HuH-7.5 (cell line): ENCODE measurements around the gene PTPRCAP.
"Not testable (repeated sequence)": the region's sequence is repeated elsewhere in the genome, so short reads cannot be mapped to it uniquely, and the experiment has no call there.

ENCODE experiments used
- DNase-seq: peaks from one replicate; pipeline ENCODE4 v3.0.0; 2011; ENCODE audit warnings: low spot score

Gene PTPRCAP

DNA sequence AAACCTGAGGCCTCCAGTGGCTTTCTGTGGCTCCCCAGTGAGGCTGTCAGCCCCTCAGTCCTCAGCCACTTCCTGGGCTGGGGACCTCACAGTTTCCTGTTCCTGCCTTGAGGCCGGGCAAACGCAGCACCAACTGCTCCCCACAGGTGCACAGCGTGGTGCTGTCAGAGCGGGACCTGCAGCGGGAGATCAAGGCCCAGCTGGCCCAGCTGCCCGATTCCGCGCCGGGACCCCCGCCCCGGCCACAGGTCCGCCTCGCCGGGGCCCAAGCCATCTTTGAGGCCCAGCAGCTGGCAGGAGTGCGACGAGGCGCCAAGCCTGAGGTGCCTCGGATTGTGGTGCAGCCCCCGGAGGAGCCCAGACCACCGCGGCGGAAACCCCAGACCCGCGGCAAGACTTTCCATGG is 28.2 kb downstream of the PTPRCAP start:
- DNase-seq = no peak

DNA sequence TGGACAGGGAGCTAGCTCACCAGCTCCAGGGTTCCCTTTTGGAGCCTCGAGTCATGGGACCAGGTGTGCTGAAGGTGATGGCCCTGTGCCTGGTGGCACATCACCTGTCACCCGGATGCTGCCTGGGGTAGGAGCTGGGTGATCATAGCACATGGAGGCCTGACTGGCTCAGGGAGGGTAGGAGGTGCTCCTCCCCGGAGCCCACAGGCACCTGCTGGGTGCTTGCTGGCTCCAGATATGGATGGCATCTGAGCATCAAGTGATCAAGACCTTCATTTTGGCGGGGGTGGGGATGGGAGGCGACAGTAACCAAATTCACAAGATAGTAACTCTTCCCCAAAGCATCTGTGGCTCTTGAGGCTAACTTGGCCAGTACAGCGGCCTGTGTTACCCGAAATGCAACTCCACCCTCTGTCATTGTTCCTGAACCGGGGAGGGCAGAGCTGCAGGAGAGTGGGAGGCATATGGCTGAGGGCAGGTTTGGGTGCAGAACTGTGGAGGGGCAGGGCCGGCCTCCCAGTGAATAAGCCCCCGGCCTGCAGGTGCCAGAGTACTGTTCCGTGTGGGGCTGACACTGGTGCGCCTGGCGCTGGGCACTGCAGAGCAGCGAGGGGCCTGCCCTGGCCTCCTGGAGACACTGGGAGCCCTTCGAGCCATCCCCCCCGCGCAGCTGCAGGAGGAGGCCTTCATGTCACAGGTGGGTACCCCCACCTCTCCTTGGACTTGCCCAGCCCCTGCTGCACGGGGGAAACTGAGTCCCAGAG is 28.9 kb downstream of the PTPRCAP start:
- peak; percentile 69 for DNase-seq

DNA sequence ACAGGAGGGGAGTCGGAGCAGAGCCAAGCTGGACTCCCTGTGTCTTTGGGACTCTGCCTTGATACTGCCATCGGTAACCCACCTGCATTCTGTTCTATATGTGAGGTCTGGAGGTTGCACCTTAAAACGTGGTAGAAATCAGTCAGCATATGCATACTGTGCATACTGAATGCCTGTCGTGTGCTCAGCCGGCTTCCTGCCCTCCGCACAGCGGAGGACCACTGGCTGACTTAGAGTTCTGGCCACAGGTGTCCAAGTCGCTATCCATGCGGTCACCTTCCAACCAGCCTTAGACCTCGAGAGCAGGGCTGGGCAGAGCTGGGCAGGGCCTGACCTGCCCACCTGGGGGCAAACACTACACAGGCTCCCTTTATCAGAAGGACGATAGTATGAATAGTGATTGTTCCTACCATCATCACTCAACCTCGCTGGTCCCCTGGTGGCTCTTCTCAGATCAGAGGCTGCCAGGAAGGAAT is 29.8 kb downstream of the PTPRCAP start:
- DNase-seq = no peak

DNA sequence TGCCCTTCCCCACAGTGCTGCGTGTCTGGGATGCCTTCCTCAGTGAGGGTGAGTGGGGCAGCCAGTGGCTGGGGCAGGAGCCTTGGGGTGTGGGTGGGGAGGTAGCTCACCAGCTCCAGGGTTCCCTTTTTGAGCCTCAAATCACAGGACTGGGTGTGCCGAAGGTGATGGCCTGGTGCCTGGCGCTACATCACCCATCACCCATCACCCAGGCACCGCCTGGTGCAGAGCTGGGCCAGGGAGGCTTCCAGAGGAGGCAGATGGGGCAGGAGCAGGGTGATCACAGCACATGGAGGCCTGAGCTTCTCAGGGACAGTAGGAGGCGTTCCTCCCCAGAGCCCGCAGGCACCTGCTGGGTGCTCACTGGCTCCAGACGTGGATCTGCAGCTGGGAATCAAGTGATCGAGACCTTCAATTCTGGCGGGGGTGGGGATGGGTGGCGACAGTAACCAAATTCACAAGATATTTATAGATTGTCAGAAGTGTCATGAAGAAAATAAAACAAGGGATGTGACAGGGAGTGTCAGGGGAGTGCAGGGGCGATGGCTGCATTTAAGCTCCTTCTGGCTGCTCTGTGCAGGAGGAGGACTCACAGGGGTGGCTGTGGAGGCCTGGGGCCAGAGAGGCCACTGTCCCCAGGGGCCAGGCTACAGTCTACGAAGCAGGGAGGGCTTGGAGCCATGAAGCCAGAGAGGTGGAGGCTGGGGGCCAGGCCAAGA is 30.4 kb downstream of the PTPRCAP start:
- peak; percentile 94 for DNase-seq

DNA sequence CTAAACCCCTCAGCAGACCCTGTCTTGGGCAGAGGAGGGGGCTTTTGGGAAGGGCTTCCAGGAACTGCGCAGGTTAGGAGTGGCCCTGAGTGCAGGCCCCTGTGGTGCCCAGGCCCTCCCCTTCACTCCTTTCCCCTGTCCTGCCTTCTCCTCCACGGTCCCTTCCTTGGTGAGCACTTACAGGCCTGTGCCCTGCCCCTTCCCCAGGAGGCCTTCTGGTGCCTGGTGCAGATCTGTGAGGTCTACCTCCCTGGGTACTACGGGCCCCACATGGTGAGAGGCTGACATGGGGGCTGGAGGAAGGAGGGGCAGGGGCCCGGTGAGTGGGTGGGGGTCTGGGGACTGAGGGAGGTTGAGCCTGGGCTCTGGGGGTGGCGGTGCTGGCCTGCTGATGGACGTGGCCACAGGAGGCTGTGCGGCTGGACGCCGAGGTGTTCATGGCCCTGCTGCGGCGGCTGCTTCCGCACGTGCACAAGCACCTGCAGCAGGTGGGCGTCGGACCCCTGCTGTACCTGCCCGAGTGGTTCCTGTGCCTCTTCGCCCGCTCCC is 31.0 kb downstream of the PTPRCAP start:
- no peak for DNase-seq

DNA sequence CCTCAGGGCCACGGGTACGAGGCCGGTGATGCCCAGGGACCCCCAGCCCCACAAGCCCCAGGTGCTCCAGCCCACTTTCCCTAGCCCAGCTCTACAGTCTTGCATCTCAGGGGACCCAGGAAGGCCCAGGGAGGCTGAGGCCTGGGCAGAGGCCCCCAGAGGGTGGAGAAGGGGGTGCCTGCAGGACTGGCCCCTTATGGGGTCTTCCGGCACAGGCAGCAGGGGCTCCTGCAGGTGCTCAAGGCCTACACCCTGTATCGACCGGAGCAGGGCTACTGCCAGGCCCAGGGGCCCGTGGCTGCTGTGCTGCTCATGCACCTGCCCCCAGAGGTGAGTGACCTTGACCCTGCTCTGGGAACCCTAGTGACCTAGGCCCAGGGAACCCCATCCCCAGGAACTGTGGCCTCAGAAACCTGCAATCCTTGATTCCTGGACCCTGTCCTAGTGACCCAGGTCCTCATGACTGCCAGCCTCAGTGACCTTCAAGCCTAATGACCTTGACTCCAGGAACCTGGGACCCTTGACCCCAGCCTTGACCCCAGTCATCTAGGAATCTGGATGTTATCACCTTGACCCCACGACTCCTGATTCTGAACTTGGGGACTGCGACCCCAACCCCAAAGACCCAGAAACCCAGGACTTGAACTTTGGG is 31.7 kb downstream of the PTPRCAP start:
- DNase-seq = no peak

DNA sequence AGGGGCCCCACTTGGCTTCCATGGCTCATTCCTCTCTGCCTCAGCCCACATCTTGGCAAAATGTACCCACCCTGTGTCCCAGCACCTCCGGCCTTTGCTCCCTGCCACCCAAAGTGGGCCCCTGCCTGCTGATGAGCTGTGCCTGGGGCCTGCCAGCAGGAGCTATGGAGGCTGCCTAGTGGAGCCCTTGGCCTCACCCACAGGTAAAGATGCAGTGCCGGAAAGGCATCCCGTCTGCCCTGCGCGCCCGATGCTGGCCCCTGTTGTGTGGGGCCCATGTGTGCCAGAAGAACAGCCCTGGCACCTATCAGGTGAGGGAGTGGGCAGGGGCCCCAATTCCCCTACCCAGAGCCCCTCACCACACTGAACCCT is 32.3 kb downstream of the PTPRCAP start:
- DNase-seq = no peak

DNA sequence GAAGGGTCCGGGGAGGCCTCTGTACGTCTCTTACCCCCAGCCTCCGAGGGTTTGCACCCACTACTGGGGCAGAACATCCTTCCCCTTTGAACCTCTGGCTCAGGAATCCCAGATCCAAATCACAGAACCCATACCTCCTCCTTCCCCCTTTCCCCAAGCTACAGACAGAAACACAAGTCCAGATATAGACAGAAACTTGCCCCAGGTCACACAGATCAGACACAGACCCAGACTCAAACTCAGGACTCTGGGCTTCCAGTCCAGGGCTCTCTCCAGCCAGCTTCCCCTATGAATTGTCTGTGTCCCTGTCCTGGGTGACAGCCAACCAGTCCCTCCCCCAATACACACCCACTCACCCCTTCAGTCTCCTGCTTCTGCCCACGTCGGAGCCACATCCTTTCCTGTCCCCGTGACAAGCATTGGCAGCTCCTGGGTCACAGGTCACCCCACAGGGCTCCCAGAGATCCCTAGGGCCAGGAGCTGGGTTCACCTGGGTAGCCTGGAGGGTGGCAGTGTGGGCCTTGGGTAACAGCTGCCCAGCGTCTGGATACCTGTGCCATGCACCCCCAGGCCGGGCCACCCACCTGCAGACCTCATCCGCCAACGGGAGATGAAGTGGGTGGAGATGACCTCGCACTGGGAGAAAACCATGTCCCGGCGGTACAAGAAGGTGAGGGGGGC is 32.8 kb downstream of the PTPRCAP start:
- peak; percentile 61 for DNase-seq

DNA sequence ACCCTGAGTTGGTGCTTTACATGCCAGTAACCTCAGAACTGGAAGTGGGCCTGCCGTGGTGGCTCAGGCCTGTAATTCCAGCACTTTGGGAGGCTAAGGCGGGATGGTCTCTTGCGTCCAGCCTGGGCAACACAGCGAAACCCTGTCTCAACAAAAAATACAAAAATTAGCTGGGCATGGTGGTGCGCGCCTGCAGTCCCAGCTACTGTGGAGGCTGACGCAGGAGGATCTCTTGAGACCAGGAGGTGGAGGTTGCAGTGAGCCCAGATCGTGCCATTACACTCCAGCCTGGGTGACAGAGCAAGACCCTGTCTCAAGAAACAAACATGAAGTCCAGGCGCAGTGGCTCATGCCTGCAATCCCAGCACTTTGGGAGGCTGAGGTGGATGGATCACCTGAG is 34.4 kb downstream of the PTPRCAP start:
- DNase-seq = not testable (repeated sequence)

DNA sequence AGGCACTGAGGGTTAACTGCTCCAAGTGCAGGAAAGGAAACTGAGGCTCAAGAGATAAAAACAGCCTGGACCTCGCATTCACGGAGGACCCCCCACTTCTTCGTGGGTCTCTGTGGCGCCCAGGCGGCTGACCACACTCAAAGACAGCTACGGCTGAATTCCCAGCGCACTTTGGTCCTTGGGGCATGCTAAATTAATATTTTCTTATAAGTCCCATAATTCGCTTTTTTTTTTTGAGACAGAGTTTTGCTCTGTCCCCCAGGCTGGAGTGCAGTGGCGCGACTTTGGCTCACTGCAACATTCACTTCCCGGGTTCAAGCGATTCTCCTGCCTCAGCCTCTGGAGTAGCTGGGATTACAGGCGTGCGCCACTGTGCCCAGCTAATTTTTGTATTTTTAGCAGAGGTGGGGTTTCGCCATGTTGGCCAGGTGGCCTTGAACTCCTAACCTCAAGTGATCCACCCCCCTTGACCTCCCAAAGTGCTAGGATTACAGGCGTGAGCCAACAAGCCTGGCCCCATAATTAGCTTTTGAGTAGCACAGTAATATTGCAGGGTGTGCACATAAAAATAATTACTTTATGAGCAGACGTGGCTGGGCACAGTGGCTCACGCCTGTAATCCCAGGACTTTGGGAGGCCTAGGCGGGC is 35.2 kb downstream of the PTPRCAP start:
- DNase-seq = not testable (repeated sequence)

DNA sequence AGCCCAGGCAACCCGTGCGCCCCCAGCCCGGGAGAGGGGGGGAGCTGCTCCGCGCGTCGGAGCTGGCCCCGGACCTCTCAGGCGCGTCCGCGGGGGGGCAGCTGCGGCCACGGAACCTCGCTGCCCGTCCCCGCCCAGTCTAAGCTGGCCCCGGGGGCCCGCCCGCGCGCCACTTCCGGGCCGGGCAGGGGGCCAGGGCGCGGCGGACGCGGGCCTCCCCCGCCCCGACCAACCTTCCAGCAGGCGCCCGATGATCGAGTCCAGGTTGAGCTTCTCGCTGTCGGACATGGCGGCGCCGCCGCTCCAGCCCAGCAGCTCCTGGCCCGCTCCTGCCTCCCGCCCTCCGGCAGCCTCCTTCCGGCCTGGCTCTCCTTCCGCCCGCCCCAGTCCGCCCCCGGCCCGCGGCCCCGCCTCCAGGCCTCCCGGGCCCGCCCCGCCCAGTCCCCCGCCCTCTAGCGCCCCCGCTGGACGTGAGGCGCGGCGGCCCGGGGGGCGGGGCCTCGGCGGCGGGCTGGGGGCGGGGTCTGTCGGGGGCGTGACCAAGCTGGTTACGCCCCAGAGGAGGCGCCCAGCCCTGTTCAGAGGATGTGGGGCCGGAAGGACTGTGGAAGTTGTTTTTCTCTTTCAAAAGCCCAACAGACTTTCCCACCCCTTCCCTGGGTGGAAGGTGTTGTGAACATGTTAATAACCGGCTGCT is 35.8 kb downstream of the PTPRCAP start, which contains the start of gene PPP1CA:
PPP1CA (minus strand) TSS at position 364 of the 697 bp plus-strand sequence; CDS start at position 288, 76 bp downstream.
- peak; percentile 100 for DNase-seq

DNA sequence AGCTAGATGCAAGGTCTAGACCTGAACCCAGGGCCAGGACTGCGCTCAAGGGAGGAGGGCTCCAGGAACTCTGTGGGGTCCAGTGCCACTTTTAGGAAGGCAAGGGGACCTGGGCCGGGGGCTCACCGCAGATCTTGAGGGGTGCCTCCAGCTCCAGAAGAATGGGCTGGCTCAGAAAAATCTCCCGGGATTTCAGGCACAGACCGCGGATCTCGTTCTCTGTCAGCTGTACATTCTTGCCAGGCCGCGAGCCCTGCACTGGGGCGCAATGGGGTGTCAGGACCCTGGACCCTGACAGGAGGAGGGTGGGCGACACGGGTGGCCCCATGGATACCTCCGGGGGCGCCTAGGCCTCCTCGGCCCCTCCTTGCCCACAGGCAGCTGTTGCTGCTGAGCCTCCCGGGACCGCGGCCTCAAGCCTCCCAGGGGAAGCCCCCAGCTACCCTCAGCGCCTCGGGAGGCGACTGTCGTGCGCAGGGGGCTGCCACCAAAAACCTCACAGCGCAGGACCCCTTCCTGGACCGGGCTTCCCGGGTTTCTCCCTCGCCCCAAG is 36.5 kb downstream of the PTPRCAP start:
- DNase-seq = no peak

DNA sequence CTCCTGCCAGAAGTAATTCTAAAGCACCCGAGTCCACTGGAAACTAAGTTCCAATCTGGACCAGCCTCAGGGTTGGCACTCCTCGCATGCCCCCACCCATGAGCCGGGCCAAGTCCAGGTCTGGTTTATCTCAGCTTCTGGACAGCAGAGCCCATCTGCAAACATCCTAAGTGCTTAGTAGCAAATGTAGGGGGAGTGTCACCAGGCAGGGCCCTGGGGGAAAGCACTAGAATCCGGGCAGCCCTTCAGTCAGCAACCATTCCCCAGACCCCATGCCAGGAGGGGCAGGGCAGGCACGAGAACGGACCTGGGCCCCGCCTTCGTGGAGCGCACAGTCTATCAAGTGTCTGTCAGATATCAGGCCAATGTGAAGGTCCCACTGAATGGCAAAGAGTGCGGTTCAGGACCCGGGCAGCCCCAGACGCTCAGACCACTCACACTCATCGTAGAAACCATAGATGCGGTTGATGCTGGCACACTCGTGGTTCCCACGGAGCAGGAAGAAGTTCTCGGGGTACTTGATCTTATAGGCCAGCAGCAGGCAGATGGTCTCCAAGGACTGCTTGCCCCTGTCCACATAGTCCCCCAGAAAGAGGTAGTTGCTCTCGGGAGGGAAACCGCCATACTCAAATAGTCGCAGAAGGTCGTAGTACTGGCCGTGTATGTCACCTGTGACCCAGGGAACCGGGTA is 37.1 kb downstream of the PTPRCAP start:
- no peak for DNase-seq

DNA sequence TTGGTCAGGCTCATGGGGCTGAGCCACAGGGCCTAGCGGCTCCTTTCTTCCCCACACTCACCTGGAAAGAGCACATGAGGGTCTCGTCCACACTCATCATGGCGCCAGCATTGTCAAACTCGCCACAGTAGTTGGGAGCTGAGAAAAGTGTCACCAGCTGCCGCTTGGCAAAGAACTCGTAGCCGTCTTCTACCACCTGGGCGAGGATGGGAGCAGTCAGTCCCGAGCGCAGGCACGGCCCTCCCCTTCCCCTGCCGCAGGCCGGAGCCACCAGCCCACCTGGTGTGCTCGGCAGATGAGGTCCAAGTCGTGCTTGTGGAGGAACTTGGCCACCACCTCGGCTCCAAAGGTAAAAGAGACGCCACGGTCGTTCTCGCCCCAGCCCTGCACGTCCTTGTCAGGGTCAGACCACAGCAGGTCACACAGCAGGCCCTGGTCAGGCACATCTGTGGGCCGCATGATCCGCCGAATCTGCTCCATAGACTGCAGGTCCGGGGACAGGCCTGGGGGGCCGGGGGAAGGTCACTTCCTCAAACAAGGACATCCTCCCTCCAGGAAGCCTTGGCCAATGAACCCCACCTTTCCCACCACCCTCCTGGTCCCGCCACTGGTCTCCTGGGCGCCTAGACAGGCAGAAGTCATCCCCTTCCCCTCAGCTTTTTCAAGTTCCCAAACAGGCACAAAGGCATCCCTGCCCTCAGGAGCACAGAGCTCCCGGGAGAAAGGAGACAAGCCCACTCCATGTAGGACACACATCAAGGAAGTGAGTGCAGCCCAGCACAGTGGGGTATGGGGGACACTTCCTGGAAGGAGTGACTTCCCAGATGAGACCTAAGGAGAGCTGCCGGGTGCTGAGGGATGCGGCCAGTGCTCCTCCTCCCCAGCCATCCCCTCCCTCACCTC is 38.6 kb downstream of the PTPRCAP start:
- no peak for DNase-seq

DNA sequence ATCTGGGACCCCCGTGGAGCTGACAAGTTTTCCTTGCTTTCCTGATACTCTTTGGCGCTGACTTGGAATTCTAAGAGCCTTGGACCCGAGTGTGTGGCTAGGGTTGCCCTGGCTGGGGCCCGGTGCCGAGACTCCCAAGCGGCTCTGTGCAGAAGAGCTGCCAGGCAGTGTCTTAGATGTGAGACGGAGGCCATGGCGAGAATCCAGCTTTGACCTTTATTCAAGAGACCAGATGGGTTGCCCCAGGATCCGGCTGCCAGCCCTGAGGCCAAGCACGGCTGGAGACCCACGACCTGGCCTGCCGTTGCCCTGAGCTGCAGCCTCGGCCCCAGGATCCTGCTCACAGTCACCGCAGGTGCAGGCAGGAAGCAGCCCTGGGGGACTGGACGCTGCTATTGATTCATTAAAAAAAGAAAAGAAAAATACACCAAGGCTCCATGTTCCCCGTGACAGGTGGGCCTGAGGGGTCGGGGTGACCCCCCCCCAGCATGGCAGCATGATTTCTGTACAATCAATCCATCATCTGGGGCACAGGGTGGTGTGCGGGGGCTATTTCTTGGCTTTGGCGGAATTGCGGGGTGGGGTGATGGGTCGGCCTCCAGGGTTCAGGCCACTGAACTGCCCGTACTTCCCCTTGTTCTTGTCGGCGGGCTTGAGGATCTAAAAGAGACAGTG is 39.4 kb downstream of the PTPRCAP start:
- no peak for DNase-seq

DNA sequence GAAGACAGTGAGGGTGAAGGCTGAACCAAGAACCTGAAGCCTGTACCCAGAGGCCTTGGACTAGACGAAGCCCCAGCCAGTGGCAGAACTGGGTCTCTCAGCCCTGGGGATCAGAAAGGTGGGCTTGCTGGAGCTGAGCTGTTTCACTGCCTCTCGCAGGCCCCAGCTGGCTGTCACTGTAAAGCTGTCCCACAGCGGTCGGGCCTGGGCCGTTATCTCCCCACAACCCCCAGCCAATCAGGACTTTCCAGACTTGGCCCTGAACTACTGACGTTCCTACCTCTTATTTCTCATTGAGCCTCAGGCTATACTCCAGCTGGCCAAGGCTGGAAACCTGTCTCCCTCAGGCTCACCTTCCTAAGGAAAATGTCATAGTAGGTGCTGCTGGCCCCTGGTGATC is 39.9 kb downstream of the PTPRCAP start:
- DNase-seq = no peak

DNA sequence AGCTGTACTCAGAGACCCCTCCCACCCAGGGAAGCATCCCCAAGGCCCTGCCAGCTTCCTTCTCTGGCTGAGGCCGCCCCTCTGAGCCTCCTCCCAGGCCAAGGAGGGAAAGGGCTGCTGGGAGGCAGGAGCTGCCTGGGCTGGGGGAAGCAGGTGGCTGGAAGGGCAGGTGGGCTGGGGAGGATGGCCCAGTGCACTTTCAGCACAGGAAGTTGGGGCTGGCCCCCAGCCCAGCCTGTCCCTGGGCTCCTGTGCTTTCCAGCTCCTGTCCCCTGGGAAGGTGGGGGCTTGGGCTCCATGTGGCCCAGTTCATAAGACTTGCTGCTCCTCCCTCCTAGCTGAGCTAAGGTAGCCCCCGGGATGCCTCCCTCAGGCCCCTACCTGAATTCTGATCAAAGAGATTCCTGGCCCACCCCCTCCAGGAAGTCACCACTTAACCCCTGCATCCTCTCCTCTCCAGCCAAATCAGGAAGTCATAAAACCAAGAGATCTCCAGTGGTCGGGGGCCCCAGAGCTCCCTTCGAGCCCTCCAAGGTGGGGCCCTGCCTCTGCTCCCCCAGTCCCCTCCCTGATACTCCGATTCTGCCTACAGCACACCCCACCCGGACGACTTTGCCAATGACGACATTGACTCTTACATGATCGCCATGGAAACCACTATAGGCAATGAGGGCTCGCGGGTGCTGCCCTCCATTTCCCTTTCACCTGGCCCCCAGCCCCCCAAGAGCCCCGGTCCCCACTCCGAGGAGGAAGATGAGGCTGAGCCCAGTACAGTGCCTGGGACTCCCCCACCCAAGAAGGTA is 40.7 kb downstream of the PTPRCAP start:
- no peak for DNase-seq

DNA sequence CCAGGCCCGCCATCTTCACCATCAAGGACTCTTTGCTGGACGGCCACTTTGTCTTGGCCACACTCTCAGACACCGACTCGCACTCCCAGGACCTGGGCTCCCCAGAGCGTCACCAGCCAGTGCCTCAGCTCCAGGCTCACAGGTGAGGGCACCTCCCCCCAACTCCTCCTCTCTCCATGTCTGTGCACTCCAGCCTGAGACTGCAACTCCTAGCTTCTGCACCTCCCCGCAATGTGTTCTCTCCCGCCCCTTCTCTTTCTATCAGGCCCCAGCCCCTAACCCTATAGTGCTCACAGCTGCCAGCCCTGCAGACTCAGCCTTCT is 41.3 kb downstream of the PTPRCAP start:
- DNase-seq = no peak
